HFFc6 (cell line): Measurements from ENCODE around the gene HCAR3. TPM values are rescaled to one million over a fixed set of nuclear protein-coding genes. Genes with fewer than 3 reads are reported as not detected.
"Not testable (repeated sequence)": the region's sequence is repeated elsewhere in the genome, so short reads cannot be mapped to it uniquely, and the experiment has no call there.

Source experiments
- DNase-seq: peaks from one replicate; pipeline ENCODE4 v3.0.0-alpha.2; 2018
- H3K27ac Mint-ChIP-seq: 2 replicates; pipeline ENCODE4 v1.8.0; 2020; ENCODE audit warnings: mild to moderate bottlenecking, mixed read lengths
- H3K27me3 Mint-ChIP-seq: 2 replicates; pipeline ENCODE4 v1.8.0; 2021; ENCODE audit warnings: mild to moderate bottlenecking, moderate library complexity, mixed read lengths; ENCODE audit not compliant: insufficient read depth
- H3K36me3 Mint-ChIP-seq: 2 replicates; pipeline ENCODE4 v1.8.0; 2021; ENCODE audit warnings: low read depth, mixed read lengths
- H3K4me1 Mint-ChIP-seq: 2 replicates; pipeline ENCODE4 v1.8.0; 2020; ENCODE audit warnings: low read depth, mixed read lengths
- H3K4me3 Mint-ChIP-seq: 2 replicates; pipeline ENCODE4 v1.8.0; 2020; ENCODE audit warnings: mild to moderate bottlenecking, moderate library complexity, mixed read lengths
- H3K9me3 Mint-ChIP-seq: 2 replicates; pipeline ENCODE4 v1.8.0; 2020; ENCODE audit warnings: mild to moderate bottlenecking, mixed read lengths
- CTCF ChIP-seq: fragments of 200-600 bp; sonication (generic); IDR thresholded peaks from 2 replicates; pipeline ENCODE4 v1.5.0; 2021; ENCODE audit warnings: antibody characterized with exemption, mild to moderate bottlenecking
- total RNA-seq, 6 experiments: library from RNA; stranded (reverse); fragmentation: NEBNext Ultra II Directional; extraction: Animal tissue kit (Norgen Biotek cat#: 25700); gene quantifications; 2 replicates in 1 of 6; 3 replicates in 5 of 6; pipeline ENCODE4 v1.2.3, GENCODE V29; 2021

Gene HCAR3
- total RNA-seq, 6 experiments from 2014 or later: not detected

GRCh38 chr12:122725452-122726079, 9.0 kb upstream of the HCAR3 start:
- no peak for TF ChIP-seq CTCF
- H3K27me3 Mint-ChIP-seq: peaks cover 3% of the 10 kb centered on the region; the same call in 1 of the 2 replicates
- H3K36me3 Mint-ChIP-seq: no peaks in the 10 kb centered on the region
- peaks cover 16% of the 10 kb centered on the region for H3K4me1 Mint-ChIP-seq
- no peak overlapping the region for H3K4me3 Mint-ChIP-seq
- H3K27ac Mint-ChIP-seq: no peak overlapping the region
- no peak for DNase-seq
- H3K9me3 Mint-ChIP-seq: no peaks in the 10 kb centered on the region

GRCh38 chr12:122724641-122725243, 8.1 kb upstream of the HCAR3 start:
- Mint-ChIP-seq H3K9me3 (no peaks in the 10 kb centered on the region), H3K27me3 (peaks cover 3% of the 10 kb centered on the region)

DNA sequence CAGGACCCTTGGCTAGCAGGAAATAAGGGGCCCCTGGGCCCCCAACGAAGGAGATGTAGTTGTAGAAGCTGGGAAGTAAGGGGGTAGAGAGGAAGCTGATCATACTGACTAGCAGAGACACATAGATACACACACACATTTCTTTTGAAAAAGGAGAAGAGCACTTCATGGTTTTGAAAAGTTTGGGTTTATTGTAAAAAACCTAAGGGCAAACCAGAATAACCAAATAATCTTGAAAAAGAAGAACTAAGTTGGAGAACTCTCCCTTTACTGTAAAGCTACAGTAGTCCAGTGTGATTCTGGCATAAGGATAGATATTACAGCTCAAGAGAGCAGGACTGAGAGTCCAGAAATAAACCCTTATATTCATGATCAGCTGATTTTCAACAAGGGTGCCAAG, 5.8 kb upstream of the HCAR3 start:
- no peak overlapping the region for H3K4me3 Mint-ChIP-seq
- H3K4me1 Mint-ChIP-seq: peaks cover 22% of the 10 kb centered on the region
- H3K27ac Mint-ChIP-seq: no peak overlapping the region
- DNase-seq: no peak
- no peaks in the 10 kb centered on the region for H3K36me3 Mint-ChIP-seq
- no peaks in the 10 kb centered on the region for H3K9me3 Mint-ChIP-seq
- H3K27me3 Mint-ChIP-seq: peaks cover 4% of the 10 kb centered on the region; the same call in 1 of the 2 replicates
- TF ChIP-seq CTCF: no peak

More at GRCh38 chr12:122724641-122725243, 8.1 kb upstream of the HCAR3 start:
- no peak for DNase-seq
- TF ChIP-seq CTCF: no peak
- Mint-ChIP-seq H3K27ac (no peak overlapping the region), H3K4me1 (peaks cover 22% of the 10 kb centered on the region), H3K36me3 (no peaks in the 10 kb centered on the region), H3K4me3 (no peak overlapping the region)

- peak overlapping the region; percentile 85; the same call in 1 of the 2 replicates for H3K27ac Mint-ChIP-seq
- no peaks in the 10 kb centered on the region for H3K9me3 Mint-ChIP-seq
- H3K27me3 Mint-ChIP-seq: peaks cover 4% of the 10 kb centered on the region; the same call in 1 of the 2 replicates
- H3K4me3 Mint-ChIP-seq: peak overlapping the region; percentile 74; the same call in 1 of the 2 replicates
- no peak for TF ChIP-seq CTCF
- DNase-seq: no peak
- peaks cover 20% of the 10 kb centered on the region for H3K4me1 Mint-ChIP-seq
- H3K36me3 Mint-ChIP-seq: no peaks in the 10 kb centered on the region
These were observed 4.5 kb upstream of the HCAR3 start for GRCh38 chr12:122721057-122721545.

DNA sequence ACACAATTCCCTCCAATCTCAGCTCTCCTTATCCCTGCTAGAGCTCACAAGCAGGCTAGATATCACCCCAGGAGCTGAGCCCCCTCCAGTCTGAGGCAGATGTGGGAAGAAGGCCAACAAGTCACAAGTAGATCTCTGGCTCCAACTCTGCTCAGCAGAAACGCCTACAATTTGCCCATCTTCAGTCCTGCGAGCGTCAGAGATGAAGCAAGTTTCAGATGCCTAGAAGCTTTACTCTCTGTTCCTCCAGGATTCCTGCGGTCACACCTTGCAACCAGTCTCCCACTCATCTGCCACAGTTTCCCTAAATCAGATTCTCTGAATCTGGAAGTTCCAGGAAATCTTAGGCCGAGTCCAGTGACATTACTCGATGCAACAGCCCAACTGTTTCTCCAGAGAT, 1.4 kb downstream of the HCAR3 start:
- Mint-ChIP-seq H3K4me1 (peaks cover 10% of the 10 kb centered on the region), H3K27me3 (peaks cover 11% of the 10 kb centered on the region)
- not testable (repeated sequence) for H3K36me3 Mint-ChIP-seq, H3K4me3 Mint-ChIP-seq, H3K27ac Mint-ChIP-seq, DNase-seq, H3K9me3 Mint-ChIP-seq

DNA sequence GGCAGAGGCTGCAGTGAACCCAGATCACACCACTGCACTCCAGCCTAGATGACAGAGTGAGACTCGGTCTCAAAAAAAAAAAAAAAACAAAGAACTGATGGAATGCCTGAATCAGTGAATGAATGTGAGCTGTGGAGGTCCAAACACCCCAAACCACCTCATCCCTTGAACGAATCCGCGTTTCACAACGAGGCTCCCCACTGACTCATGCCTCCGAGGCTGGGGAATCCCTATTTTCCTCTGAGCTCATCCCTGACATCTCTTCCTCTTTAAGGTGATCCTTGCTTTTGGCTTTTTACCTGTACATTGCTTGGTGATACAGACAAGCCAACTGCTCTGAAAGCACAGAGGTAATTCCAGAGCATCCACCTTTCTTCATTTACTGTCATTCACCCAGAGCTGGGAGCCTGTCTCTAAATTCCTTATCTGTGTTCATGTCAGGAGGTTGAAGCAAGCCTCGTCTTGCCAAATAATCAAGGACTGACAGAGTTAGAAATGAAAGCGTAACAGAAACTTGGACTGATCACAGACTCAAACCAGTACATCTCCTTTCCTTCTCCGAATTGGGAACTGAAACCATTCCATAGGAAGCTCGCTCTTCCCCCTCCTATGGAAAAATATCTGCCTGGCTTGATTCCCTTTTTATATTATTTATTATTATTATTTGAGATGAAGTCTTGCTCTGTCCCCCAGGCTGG, 3.0 kb downstream of the HCAR3 start:
- not testable (repeated sequence) for DNase-seq, H3K9me3 Mint-ChIP-seq, H3K27ac Mint-ChIP-seq, H3K4me3 Mint-ChIP-seq, H3K4me1 Mint-ChIP-seq, H3K36me3 Mint-ChIP-seq
- H3K27me3 Mint-ChIP-seq: peaks cover 12% of the 10 kb centered on the region

GRCh38 chr12:122711266-122711665, 5.3 kb downstream of the HCAR3 start:
- H3K27me3 Mint-ChIP-seq, H3K4me3 Mint-ChIP-seq, H3K36me3 Mint-ChIP-seq, DNase-seq, H3K4me1 Mint-ChIP-seq, H3K9me3 Mint-ChIP-seq, H3K27ac Mint-ChIP-seq: not testable (repeated sequence)

DNA sequence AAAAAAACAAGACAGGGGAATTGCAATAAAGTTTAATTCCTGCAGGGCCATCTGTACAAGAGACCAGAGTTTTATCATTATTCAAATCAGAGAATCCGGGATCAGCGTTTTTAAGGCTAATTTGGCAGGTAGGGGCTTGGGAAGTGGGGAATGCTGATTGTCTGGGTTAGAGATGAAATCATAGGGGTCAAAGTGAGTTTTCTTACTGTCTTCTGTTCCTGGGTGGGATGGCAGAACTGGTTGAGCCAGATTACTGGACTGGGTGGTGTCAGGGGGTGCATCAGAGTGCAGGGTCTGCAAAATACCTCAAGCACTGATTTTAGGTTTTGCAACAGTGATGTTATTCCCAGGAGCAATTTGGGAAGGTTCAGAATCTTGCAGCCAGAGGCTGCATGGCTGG, 6.3 kb downstream of the HCAR3 start:
- H3K4me3 Mint-ChIP-seq, H3K36me3 Mint-ChIP-seq, H3K9me3 Mint-ChIP-seq, H3K27ac Mint-ChIP-seq, H3K27me3 Mint-ChIP-seq, DNase-seq, H3K4me1 Mint-ChIP-seq: not testable (repeated sequence)

DNA sequence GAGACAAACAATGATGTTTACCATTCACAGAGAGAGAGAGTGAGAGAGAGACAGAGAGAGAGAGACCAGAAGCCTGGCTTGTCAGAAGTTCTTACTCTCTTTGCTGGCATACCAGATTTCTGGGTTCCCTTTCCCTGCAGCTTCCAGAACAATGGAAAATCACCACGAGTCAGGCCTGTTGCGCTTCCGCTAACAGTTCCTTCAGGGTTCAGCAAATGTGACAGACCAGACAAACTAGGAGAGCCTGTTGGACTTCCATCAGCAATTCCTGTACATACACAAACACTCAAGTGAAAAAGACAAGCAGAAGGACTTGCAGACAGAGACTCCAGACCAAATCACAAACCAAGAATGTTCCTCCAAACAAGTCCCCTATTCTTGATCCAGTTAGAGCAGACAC, 7.3 kb downstream of the HCAR3 start:
- H3K36me3 Mint-ChIP-seq, DNase-seq, H3K27me3 Mint-ChIP-seq, H3K9me3 Mint-ChIP-seq, H3K4me1 Mint-ChIP-seq, H3K27ac Mint-ChIP-seq, H3K4me3 Mint-ChIP-seq: not testable (repeated sequence)
